GM21528 (cell line): ENCODE measurements around the gene EN1.

ENCODE experiments used
- ATAC-seq: cut with Tn5 transposase; IDR thresholded peaks from one replicate; pipeline ENCODE4 v1.9.1; 2021; ENCODE audit warnings: mild to moderate bottlenecking, moderate library complexity; ENCODE audit not compliant: unreplicated experiment, low FRiP score

Gene EN1

DNA sequence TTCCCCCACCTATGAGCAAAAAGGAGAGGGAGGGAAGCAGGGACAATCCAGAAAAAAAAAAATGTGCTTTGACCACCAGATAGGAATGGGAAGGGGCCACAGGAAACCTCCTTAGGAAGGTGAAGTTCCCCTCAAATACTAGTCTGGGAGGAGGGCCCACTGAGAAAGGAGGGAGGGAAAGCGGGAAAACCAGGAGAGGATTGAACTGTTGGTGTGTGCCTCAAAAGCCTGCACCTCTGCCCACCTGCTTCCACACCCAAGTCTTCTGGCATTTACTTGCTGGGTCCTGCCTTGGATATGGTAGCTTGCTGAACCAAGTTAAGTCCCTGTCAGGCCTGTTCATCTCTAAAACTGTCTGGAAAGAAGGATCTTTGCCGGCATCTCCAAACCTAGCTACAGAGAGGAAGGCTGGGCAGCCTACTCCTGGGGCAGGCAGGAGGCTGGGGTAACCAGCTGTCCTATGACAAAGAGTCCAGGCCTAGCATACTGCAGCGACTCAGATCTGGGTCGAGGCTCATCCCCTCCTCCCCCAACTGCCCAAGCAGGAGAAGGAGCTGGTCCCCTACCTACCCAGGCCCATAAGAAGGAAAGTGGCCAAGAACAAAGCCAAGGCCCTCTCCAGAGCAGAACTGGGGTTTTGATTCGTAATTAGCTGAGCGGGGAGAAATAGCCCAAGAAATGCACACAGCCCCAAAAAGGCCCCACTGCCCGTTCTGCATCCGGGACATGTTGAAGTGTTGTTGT, 3.0 kb downstream of the EN1 start:
- no peak for ATAC-seq

DNA sequence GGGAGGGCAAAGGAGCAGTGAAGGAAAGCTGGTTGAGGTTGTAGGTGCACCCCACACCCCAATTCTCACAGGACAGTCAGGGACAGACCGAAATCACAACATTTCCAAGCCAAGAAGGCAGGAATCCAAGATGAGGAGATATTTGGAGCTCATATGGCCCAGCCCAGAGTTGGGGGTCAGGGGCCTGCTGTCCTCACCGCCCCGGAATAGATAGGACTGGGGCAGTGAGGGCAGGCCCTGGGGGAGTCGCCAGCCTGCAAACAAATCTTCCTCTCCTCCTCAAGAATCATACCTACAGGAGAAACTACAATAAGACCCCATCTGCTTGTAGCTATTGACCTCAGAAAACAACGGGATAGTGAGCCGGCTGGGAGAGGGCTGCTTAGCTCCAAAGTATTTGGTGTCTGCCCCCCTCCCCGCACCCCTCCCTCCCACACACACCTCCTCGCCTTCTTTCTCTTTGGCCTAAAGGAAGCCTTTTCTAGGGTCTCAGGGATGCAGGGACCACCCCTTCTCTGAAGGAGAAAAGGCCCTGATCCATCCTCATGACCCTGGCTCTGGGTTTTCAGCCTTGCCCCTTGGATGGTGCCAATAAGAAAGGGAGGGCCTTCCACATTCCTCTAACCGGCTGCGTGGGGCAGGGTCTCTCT, 3.8 kb downstream of the EN1 start:
- no peak for ATAC-seq

DNA sequence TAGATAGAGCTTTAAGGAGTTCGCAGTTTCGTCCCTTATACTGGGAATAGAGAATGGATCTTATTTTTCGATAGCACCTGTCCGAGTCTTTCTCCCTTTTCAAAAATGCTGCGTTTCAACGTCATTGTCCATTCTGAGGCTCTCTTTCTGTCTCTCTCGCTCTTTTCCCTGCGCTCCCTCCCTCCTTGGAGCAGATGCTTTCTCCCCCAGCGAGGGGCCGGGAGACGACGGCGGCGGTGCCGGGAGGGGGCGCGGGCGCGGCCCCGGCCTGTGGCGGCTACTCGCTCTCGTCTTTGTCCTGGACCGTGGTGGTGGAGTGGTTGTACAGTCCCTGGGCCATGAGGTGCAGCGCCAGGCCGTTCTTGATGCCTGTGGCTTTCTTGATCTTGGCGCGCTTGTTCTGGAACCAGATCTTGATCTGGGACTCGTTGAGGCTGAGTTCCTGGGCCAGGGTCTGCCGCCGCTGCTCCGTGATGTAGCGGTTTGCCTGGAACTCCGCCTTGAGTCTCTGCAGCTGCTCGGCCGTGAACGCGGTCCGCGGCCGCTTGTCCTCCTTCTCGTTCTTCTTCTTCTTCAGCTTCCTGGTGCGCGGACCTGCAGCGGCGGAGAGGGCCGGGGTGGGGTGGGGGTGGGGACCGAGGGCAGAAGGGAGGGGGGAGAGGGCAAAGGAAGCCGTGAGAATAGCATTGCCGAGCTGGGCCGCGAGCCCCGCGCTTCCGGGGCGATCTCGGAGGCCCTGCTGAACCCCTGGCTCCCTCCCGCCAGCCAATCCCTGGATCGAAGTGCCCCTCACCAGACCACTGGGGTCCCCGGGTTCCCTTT, 4.6 kb downstream of the EN1 start:
- no peak for ATAC-seq

DNA sequence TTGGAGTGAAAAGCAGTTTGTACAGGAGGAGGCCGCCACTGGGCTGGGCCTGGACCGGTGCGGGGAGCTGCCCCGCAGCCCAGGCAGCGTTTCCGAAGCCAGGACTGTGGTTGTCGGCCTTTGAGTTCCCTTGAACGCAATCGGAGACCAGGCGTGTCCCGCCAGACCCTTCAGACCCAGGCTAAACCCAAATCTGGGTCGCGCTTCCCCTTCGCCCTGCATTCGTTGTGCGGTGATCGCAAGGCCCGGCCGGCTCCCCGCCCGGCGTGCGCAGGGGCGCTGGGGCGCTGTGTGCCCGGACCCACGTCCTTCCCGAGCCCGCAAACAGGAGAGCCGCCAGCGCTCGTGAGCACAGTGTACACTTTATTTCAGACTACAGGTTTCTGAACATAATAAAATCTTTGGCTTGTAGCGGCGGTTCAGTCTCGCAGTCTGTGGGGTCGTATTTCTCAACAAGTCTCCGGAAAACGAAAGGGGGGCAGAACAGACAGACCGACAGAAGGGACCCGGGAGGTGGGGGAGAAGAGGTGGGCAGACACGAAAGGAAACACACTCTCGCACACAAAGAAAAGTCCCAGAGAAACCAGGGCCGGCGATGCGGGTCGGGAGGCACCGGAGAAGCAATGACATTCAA, 5.5 kb downstream of the EN1 start:
- no peak for ATAC-seq

DNA sequence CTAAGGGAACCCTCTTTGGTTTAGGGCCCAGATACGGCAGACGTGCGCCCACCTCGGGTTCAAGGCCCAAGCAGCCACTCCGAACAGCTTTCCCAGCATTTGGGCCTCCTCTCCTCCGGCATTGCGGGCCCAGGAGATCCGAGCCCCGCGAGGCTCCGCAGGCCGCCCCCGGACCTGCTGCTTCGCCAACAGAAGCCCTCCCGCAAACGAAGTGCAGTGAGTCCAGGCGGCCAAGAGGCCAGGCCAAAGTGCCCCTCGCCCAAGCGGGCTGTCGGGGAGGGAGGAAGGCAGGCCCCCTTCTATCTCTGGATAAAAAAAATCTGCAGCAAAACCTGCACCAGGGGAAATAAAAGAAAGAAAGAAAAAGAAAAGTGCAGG, 6.0 kb downstream of the EN1 start:
- no peak for ATAC-seq

DNA sequence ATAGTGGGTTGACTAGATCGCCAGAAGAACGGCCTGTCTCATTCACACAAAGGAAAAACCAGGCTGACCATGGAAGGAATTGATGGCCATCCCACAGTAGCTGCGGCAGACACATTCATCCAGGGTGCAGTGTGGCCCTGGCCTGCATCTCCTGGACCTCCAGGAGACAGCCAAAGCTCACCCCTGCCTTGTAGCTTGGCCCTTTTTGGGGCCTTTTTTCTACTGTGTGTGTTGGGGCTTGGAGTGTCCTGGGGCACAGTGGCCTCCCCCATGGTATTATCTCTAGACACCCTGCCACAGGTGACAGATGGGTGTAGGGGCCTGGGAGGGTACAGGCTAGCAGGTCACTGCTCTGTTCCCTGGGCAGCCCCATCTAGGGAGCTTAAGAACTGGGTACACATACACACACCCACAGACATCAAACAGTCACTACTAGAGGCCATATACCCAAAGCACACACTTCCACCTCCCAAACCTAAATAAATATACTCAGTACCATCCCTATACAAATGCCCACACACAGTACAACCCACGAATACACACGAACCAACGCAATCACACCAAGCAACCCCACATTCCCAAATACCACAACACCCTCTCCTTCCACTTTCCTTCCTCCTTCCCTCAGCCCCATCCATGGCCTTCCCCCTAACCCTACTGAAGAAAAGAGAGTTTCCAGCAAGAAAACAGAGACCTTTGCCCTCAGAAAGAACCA, 8.6 kb downstream of the EN1 start:
- ATAC-seq: no peak

DNA sequence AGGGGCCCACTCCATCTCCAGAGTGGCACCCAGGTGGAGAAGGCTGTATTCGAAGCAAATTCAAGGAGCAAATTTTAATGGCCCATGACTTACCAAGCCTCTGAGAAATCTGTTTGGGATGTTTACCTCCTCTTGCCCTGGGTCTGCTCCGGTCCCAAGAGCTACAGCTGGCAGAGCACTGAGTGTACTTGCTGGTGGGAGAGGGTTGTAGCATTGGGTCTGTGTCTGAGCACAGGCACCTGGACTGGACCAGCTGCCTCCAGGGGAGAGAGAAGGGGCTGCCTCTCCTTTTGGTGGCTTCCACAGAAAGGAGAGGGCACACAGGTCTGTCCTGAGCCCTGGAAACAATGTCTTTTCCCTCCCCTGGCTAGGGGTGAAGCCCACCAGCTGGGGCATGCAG, 9.8 kb downstream of the EN1 start:
- no peak for ATAC-seq

DNA sequence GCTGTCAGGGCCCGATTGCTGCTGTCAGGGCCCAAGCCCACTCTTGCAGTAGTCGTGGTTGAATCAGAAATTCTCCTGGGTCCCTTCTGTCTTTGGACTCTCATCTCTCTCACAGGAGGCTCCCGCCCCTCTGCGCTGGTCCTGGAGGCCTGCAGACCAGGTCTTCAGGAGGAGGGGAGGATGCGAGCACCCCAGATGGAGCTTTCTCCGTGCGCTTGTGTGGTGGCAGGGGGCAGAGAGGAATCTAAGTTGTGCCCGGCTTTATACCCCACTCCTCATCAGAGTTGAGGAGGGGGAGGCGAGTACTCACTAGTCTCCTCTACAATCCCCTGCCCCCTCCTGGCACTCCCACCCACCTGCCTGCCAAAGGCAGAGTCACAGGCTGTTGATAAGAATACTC, 10.4 kb downstream of the EN1 start:
- ATAC-seq: no peak

DNA sequence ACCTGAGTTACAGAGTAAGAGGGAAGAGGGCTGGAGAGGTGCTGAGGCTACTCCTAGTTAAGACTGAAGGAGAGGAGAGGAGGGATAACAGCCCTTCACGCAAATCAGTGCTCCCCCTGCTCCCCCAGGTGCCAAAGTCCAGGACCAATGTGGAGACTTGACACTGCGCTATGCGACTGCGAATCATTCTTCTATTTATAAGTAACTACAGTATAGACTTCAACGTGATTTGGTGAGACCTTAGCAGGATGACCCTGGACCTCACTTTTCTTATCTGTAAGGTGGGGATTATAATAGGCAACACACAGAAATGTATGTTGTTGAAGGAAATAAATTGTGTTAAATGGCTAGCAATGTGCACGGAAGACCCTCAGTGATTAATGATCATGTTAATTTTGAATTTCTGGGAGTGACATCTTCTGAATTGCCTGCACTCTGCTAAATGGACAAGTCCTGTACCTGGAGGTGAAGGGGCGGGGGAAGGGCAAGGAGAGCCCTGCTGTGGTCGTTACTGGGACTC, 11.0 kb downstream of the EN1 start:
- ATAC-seq: no peak

DNA sequence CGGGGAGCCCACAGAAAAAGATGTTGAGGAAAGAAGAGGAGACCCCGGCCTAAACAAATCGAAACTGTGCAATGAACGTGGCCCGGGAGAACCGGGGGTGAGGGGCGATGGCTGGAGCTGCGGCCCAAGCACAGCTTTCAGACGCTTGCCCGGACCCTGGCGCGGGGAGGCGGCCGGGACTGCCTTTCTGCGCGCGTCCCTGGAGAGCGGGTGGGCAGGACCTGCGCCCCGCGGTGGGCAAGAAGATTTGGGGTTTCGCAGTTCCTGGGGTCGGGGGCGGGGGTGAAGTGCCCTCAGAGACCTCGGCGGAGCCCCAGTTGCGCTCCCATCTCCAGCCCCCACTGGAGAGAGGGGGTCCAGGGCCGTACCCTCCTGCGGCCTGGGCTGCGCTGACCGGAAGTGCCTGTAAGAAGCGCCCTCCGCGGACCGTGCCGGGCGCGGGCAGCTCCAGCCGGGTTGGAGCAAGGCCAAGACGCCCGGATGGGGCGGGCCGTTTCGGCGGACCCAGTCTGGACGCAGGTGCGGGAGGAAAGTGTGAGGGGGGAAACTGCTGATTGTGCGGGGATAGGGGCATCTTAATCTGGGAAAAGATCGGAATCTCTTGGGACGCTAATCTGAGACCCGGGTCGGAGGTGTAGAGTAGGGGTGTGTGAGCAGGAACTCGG, 11.6 kb downstream of the EN1 start:
- ATAC-seq: no peak

DNA sequence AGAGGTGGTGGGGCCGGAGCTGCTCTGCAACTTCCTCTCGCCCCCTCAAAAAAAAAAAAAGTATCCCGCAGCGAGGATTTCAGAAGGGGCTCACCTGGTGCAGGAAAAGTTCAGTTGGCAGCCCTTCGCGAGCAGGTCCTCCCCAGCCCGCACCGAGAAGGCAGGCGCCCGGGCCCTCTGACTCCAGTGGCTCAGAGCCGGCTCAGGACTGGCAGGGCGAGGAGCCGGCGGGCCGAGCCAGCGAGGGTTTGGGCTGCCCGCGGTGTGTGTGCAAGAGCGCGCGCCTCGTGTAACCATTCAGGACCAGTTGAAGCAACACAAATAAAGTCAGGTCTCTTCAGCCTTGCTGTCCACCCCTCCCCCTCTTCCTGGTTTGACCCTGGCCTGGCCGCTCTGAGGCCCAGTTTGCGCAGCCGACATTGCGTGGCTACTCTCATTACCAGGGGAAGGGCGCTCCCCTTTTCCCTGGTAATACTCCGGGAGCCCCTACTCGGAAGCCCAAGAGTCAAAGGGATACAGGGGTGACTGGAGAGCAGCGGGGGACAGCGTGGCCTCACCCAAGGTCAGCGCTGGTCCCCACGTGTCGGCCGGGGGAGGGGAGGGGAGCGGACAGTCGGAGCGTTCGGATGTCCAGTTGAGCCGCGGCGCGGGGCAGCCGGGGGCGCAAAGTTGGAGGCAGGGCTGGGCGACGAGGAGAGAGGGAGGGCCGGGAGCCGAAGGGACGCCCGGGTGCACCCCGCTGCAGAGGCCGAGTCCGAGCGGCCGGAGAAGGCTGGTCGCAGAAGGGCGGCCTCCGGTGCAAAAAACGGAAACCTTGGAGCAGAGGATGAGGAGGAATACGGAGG, 12.3 kb downstream of the EN1 start:
- ATAC-seq: no peak

DNA sequence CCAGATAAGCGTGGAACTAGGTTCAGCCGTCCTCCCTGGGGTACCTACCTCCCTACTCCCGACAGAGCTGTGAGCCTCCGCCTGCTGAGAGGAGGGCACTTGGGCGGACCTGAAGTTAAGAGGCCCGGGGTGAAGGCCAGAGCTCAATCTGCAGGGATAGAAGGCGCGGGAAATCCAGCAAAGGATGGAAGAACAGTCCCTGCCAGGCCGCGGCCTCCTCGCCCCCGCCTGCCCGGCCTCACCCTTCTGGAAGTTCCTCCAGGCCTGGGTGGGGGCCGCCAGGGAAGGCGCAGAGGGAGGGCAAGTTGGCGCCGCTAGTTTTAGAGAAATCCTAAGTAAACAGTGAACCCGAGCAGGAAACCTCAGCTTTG, 13.0 kb downstream of the EN1 start:
- ATAC-seq: no peak

DNA sequence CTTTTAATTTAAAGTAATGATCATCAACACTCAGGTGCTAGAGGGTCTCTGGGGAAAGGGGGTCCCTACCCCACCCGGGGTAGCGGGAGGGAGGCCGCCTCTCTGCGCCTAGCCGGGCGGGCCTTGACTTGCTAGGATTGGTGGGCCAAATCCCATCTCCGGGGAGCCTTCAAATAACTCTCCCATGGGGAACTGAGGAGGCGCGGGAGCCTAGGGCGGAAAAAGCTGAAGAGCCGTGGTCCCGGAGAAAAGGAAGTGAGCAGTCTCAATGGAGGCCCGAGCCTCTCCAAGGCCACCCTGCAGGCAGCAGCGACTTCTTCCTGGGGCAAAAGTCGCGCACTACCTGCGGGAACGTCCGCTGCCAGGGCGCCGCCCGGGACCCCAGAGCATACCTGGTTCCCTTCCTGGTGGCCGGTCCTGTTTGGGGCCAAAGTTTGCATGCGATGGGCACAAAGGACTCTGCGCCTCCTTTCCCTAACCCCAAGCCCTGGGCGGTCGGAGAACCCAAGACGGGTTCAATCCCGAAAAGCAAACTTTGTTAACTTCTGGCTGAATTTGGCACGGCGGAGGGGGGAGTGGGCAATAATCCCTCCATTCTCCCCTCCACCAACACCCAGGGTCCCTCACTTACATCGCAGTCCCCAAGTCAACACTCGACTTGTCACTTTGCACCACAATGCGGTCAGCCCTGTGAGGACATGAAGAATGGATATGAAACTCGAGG, 13.6 kb downstream of the EN1 start:
- ATAC-seq: no peak

DNA sequence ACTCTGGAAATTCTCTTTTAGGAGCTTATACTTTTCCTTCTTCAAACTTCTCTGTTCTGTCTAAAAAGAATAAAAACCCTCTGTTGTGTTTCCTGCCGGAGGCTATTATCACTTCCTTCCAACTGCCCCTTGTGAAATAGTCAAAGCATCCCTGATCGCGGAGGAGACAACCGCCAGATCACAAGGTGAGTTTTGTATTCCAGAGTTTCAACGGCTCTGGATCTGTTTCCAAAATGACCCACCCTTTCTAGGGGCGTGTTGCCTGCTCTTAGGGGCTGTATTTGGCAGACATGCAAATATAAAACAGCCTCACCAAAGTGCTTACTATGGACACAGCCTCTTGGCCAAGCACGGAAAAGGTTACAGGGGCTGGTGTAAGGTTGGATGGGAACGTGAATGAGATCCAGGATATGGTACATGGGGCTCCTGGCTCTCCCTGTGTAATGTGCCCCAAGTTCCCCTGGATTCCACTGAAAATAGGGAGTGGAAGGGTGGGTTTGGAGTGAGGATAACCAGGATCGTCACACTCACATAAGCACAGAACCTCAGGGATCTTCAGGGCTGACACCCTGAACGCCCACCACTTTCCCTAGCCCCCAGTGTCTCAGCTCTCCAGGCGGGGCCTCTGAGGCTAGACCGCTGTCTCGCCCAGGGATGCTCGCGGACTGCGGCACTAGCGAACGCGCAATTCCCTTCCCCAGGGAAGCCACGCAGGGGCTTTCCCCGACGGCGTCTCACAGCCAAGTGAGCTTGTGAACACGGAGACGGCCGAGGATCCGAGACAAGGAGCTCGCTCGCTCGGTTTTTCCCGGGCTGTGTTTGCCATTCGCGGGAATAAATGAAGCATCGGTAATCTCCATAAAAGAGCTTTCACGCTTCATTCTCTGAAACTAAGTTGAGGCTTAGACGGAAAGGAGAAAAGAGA, 14.4 kb downstream of the EN1 start:
- no peak for ATAC-seq

DNA sequence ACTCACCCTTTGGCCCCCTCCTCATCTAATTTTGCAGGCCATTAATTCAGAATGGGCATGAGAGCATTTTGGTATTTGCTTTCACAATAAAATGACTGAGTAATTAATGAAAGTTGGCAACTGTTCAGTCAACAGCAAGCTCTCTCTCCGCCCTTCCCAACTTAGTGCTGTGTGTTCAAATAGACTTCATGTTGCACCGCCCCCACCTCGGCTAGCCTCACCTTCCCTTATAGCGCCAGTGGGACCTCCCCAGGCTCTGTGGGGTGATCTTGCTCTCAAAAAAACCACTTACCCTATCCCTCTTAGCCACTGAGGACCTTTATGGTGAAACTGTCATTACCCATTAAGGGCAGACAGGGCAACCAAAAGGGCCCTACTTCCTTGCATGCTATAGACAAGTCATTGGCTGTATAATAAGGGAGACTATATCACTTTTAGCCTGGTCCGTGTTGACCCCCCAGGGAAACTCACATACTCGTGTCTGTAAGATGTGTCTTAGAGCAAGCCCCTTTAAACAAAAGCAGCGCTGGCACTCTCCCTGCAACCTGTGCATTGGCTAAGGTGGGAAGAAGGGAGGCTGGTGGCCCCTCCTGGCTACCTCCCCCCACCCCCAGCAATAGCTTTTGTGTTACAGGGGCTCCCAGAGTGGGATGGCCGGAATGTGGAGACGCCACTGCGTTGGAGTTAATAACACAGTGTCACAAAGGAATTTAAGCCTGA, 15.2 kb downstream of the EN1 start:
- no peak for ATAC-seq

DNA sequence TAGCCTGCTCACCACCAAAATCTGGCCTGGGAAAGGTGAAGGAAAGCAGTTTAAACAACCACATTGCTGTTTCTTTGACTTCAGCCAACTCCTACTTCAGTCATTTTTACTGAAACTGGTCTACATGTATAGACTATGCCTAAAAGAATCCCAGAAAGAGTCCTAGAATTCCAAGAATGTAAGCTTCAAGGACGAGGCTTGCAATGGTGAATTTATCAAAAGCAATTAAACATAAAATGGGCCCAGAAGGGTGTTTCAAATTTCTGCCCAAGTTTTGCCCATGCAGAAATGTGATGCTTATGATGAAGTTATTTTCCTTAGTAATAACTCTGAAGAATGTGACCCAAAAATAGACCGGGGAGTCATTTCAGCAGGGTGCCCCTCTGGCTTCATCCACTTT, 16.6 kb downstream of the EN1 start:
- no peak for ATAC-seq

DNA sequence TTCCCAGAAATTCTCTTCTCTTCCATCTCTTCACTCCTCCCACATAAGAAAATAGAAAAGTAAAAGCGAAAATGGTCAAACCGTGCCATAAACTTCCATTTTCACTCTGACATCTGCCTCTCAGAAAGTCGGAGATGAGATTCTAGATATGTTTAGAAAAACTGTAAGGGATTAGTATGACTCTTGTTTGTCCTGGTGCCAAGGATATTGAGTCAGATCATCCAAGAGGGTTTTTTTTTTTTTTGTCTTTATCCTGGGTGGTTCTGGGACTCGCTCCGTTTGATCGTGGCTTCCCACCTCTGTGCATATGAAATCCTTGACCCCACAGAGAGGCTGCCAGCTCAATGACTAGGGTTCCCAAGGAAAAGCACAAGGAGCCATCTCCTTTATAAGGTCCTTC, 17.3 kb downstream of the EN1 start:
- ATAC-seq: no peak
